ENCODE measurements around the gene SYNJ1. TPM values are rescaled to one million over a fixed set of nuclear protein-coding genes. Genes with fewer than 3 reads are reported as not detected.
"Not testable (repeated sequence)": the region's sequence is repeated elsewhere in the genome, so short reads cannot be mapped to it uniquely, and the experiment has no call there.

SYNJ1 gene
- polyA plus RNA-seq, 4 donors, result 13.3 to 18.8 (median 17.3) TPM

- DNase-seq (ENCODE audit: low read depth in 4 of 4, low spot score in 3 of 4), result no peak
Observed at GRCh38 chr21:32641710-32642698, 85.8 kb downstream of the SYNJ1 start.

- DNase-seq (ENCODE audit: low read depth in 4 of 4, low spot score in 3 of 4), result no peak
Observed at GRCh38 chr21:32626621-32627196, 101.1 kb downstream of the SYNJ1 start.

GRCh38 chr21:32618218-32618617 is 109.6 kb downstream of the SYNJ1 start:
- DNase-seq (ENCODE audit: low read depth in 4 of 4, low spot score in 3 of 4), result not testable (repeated sequence)

GRCh38 chr21:32613436-32614043 is 114.3 kb downstream of the SYNJ1 start:
- DNase-seq (ENCODE audit: low read depth in 4 of 4, low spot score in 3 of 4), result no peak

GRCh38 chr21:32612999-32613337 is 114.8 kb downstream of the SYNJ1 start:
- DNase-seq (ENCODE audit: low read depth in 4 of 4, low spot score in 3 of 4), result no peak

GRCh38 chr21:32612075-32612998 is 115.5 kb downstream of the SYNJ1 start, which contains the start of gene CFAP298:
CFAP298 (minus strand) TSS chr21:32612377; CDS start chr21:32612243, 134 bp downstream.
- peak; percentile 83 to 89 (median 87) for DNase-seq (ENCODE audit: low read depth in 4 of 4, low spot score in 3 of 4)

GRCh38 chr21:32611471-32611997 is 116.3 kb downstream of the SYNJ1 start:
- no peak for DNase-seq (ENCODE audit: low read depth in 4 of 4, low spot score in 3 of 4)

- not testable (repeated sequence) for DNase-seq (ENCODE audit: low read depth in 4 of 4, low spot score in 3 of 4)
Observed at GRCh38 chr21:32610940-32611339, 116.9 kb downstream of the SYNJ1 start.

GRCh38 chr21:32608851-32609250 is 119.0 kb downstream of the SYNJ1 start:
- no peak for DNase-seq (ENCODE audit: low read depth in 4 of 4, low spot score in 3 of 4)

GRCh38 chr21:32605469-32605868 is 122.3 kb downstream of the SYNJ1 start:
- DNase-seq (ENCODE audit: low read depth in 4 of 4, low spot score in 3 of 4), result no peak

GRCh38 chr21:32604464-32604863 is 123.3 kb downstream of the SYNJ1 start:
- DNase-seq (ENCODE audit: low read depth in 4 of 4, low spot score in 3 of 4), result no peak

GRCh38 chr21:32603131-32603530 is 124.7 kb downstream of the SYNJ1 start:
- no peak for DNase-seq (ENCODE audit: low read depth in 4 of 4, low spot score in 3 of 4)

- DNase-seq (ENCODE audit: low read depth in 4 of 4, low spot score in 3 of 4), result no peak
Observed at GRCh38 chr21:32602099-32602498, 125.7 kb downstream of the SYNJ1 start.

- no peak for DNase-seq (ENCODE audit: low read depth in 4 of 4, low spot score in 3 of 4)
Observed at GRCh38 chr21:32599526-32599925, 128.3 kb downstream of the SYNJ1 start.

- peak in 2 of 4 donors; percentile 49 for DNase-seq (ENCODE audit: low read depth in 4 of 4, low spot score in 3 of 4)
Observed at GRCh38 chr21:32599091-32599490, 128.7 kb downstream of the SYNJ1 start.

- DNase-seq (ENCODE audit: low read depth in 4 of 4, low spot score in 3 of 4), result no peak
Observed at GRCh38 chr21:32597205-32597604, 130.6 kb downstream of the SYNJ1 start.

GRCh38 chr21:32595431-32595830 is 132.4 kb downstream of the SYNJ1 start:
- no peak for DNase-seq (ENCODE audit: low read depth in 4 of 4, low spot score in 3 of 4)

- no peak for DNase-seq (ENCODE audit: low read depth in 4 of 4, low spot score in 3 of 4)
Observed at GRCh38 chr21:32593690-32594089, 134.1 kb downstream of the SYNJ1 start.

- DNase-seq (ENCODE audit: low read depth in 4 of 4, low spot score in 3 of 4), result no peak
Observed at GRCh38 chr21:32592929-32593502, 134.8 kb downstream of the SYNJ1 start.

- no peak for DNase-seq (ENCODE audit: low read depth in 4 of 4, low spot score in 3 of 4)
Observed at GRCh38 chr21:32590130-32590529, 137.7 kb downstream of the SYNJ1 start.
